Measurements from ENCODE around the gene CGNL1. TPM values are rescaled to one million over a fixed set of nuclear protein-coding genes. Genes with fewer than 3 reads are reported as not detected.

CGNL1 gene
- polyA plus RNA-seq, 1 experiment, result 0.06 TPM

GRCh38 chr15:57411945-57412768 is 35.9 kb downstream of the CGNL1 start:
- CTCF ChIA-PET, result interaction anchor here (1.8 kb wide), 1 partner anchor 17 kb away, joined by 5 read pairs; no protein-coding TSS in a partner anchor
- H3K36me3 ChIP-seq (ENCODE audit: control insufficient read depth, insufficient read depth, low read length), result no peaks in the 10 kb centered on the region
- POLR2A ChIA-PET, result interaction anchor here (0.6 kb wide), 1 partner anchor 89 kb away, joined by 6 read pairs; no protein-coding TSS in a partner anchor
- DNase-seq (ENCODE audit: low read depth), result no peak
- TF ChIP-seq, protein P1, sequence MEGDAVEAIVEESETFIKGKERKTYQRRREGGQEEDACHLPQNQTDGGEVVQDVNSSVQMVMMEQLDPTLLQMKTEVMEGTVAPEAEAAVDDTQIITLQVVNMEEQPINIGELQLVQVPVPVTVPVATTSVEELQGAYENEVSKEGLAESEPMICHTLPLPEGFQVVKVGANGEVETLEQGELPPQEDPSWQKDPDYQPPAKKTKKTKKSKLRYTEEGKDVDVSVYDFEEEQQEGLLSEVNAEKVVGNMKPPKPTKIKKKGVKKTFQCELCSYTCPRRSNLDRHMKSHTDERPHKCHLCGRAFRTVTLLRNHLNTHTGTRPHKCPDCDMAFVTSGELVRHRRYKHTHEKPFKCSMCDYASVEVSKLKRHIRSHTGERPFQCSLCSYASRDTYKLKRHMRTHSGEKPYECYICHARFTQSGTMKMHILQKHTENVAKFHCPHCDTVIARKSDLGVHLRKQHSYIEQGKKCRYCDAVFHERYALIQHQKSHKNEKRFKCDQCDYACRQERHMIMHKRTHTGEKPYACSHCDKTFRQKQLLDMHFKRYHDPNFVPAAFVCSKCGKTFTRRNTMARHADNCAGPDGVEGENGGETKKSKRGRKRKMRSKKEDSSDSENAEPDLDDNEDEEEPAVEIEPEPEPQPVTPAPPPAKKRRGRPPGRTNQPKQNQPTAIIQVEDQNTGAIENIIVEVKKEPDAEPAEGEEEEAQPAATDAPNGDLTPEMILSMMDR (IDR thresholded peaks at IDR 0.05; ENCODE audit: insufficient read depth, low read depth, low read length), result no peak
- peaks cover 6% of the 10 kb centered on the region; the same call in 1 of the 2 replicates for H3K27me3 ChIP-seq (ENCODE audit: control insufficient read depth, insufficient read depth, low read length)
- H3K4me3 ChIP-seq (ENCODE audit: low read depth, low read length), result no peak overlapping the region

- ChIA-PET CTCF (interaction anchor here (0.9 kb wide), 1 partner anchor 72 kb away, joined by 3 read pairs; no protein-coding TSS in a partner anchor), POLR2A (no interaction called here)
- H3K36me3 ChIP-seq (ENCODE audit: control insufficient read depth, insufficient read depth, low read length), result no peaks in the 10 kb centered on the region
Measured at GRCh38 chr15:57415602-57416001, 39.3 kb downstream of the CGNL1 start.

GRCh38 chr15:57418635-57419034 is 42.3 kb downstream of the CGNL1 start:
- no peaks in the 10 kb centered on the region for H3K36me3 ChIP-seq (ENCODE audit: control insufficient read depth, insufficient read depth, low read length)
- H3K4me3 ChIP-seq (ENCODE audit: low read depth, low read length), result no peak overlapping the region
- CTCF ChIA-PET, result interaction anchor here (1.3 kb wide), 1 partner anchor 23 kb away, joined by 3 read pairs; no protein-coding TSS in a partner anchor
- no peak for DNase-seq (ENCODE audit: low read depth)
- TF ChIP-seq, protein P1 (IDR thresholded peaks at IDR 0.05; ENCODE audit: insufficient read depth, low read depth, low read length), result no peak
- H3K27me3 ChIP-seq (ENCODE audit: control insufficient read depth, insufficient read depth, low read length), result 0 out of 2 replicates have a peak, but pooled peaks cover 1% of the 10 kb centered on the region
- POLR2A ChIA-PET, result no interaction called here

More at GRCh38 chr15:57415602-57416001, 39.3 kb downstream of the CGNL1 start:
- no peak for DNase-seq (ENCODE audit: low read depth)
- H3K4me3 ChIP-seq (ENCODE audit: low read depth, low read length), result no peak overlapping the region
- TF ChIP-seq, protein P1 (IDR thresholded peaks at IDR 0.05; ENCODE audit: insufficient read depth, low read depth, low read length), result no peak
- peaks cover 6% of the 10 kb centered on the region; the same call in 1 of the 2 replicates for H3K27me3 ChIP-seq (ENCODE audit: control insufficient read depth, insufficient read depth, low read length)

- no peak for DNase-seq (ENCODE audit: low read depth)
- H3K4me3 ChIP-seq (ENCODE audit: low read depth, low read length), result no peak overlapping the region
- TF ChIP-seq, protein P1 (IDR thresholded peaks at IDR 0.05; ENCODE audit: insufficient read depth, low read depth, low read length), result no peak
- H3K27me3 ChIP-seq (ENCODE audit: control insufficient read depth, insufficient read depth, low read length), result 0 out of 2 replicates have a peak, but pooled peaks cover 1% of the 10 kb centered on the region
- H3K36me3 ChIP-seq (ENCODE audit: control insufficient read depth, insufficient read depth, low read length), result no peaks in the 10 kb centered on the region
- CTCF ChIA-PET, result interaction anchor here (1.3 kb wide), 1 partner anchor 24 kb away, joined by 3 read pairs; no protein-coding TSS in a partner anchor
- POLR2A ChIA-PET, result no interaction called here
Measured at GRCh38 chr15:57419335-57419734, 43.0 kb downstream of the CGNL1 start.

DNA sequence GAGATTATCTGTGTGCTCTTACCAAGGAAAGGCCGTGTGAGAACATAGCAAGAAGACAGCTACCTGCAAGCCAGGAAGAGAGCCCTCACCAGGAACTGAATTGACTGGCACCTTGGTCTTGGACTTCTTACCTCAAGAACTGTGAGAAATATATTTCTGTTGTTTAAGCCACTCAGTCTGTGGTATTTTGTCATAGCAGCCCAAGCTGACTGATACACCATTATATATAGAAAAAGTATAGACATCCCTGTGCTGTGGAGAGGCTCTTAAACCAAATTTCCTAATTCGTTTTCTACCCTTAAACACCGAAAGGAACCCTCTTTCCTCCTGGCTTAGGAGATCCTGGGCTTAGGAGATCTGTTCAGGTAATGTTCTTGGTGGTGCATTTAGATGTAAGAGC is 44.8 kb downstream of the CGNL1 start:
- Histone ChIP-seq H3K36me3 (ENCODE audit: control insufficient read depth, insufficient read depth, low read length) (no peaks in the 10 kb centered on the region), H3K4me3 (ENCODE audit: low read depth, low read length) (no peak overlapping the region), H3K27me3 (ENCODE audit: control insufficient read depth, insufficient read depth, low read length) (no peaks in the 10 kb centered on the region)
- POLR2A ChIA-PET, result no interaction called here
- TF ChIP-seq, protein P1 (IDR thresholded peaks at IDR 0.05; ENCODE audit: insufficient read depth, low read depth, low read length), result no peak
- no peak for DNase-seq (ENCODE audit: low read depth)
- CTCF ChIA-PET, result no interaction called here

Measured in BJ (cell line).